Colonic mucosa (tissue), 4 donors: ENCODE results near the gene CBR4. TPM values are rescaled to one million over a fixed set of nuclear protein-coding genes. Genes with fewer than 3 reads are reported as not detected.
"Not testable (repeated sequence)": the region's sequence is repeated elsewhere in the genome, so short reads cannot be mapped to it uniquely, and the experiment has no call there.

Source experiments
- DNase-seq: peaks from one replicate; pipeline ENCODE4 v3.0.0-alpha.2; 2020
- H3K27ac ChIP-seq: fragments of 200-600 bp; one replicate; pipeline ENCODE4 v1.8.0; 2021
- H3K27me3 ChIP-seq: fragments of 200-600 bp; one replicate; pipeline ENCODE4 v1.8.0; 2021
- H3K36me3 ChIP-seq: fragments of 200-600 bp; one replicate; pipeline ENCODE4 v1.8.0; 2021
- H3K4me1 ChIP-seq: fragments of 200-600 bp; one replicate; pipeline ENCODE4 v1.8.0; 2021; ENCODE audit warnings: mild to moderate bottlenecking
- H3K4me3 ChIP-seq: fragments of 200-600 bp; one replicate; pipeline ENCODE4 v1.8.0; 2021
- H3K9ac ChIP-seq, 2 donors: one replicate each; pipeline ENCODE4 v1.7.0; 2013; ENCODE audit warnings: control low read depth in 2 of 2, low read depth in 2 of 2, low read length in 2 of 2
- H3K9me3 ChIP-seq: fragments of 200-600 bp; one replicate; pipeline ENCODE4 v1.8.0; 2021
- CTCF ChIP-seq: fragments of 200-600 bp; IDR thresholded peaks from one replicate; pipeline ENCODE4 v1.8.0; 2022; ENCODE audit warnings: antibody characterized with exemption, mild to moderate bottlenecking
- intact Hi-C: fragments of 100-400 bp; cut with DNase I; formaldehyde crosslinking; loops from one replicate; pipeline ENCODE4 v1.14.1; 2022
- total RNA-seq, 2 donors: library from RNA; stranded (reverse); fragmentation: NEBNext Ultra II Directional in 1 of 2; extraction: Animal tissue kit (Norgen Biotek cat#: 25700) in 1 of 2; gene quantifications; one replicate each; pipeline ENCODE4 v1.2.1, GENCODE V29; 2021
- donor health status: healthy.
- donor health status: DM: no; HTN: no; CAD: no.
- donor health status: DM: no; HTN: no; CAD: no.

Gene CBR4
- total RNA-seq, 2 donors from 2014 or later: 25.1 to 28.6 TPM

- Histone ChIP-seq H3K27ac (no peak overlapping the region), H3K4me1 (no peaks in the 10 kb centered on the region), H3K9ac (no peak overlapping the region)
Observed at GRCh38 chr4:168993714-168994510, 16.1 kb downstream of the CBR4 start.

GRCh38 chr4:168992952-168993482, 17.0 kb downstream of the CBR4 start:
- H3K4me3 ChIP-seq, H3K9me3 ChIP-seq, H3K9ac ChIP-seq, H3K36me3 ChIP-seq, intact Hi-C loops, H3K27me3 ChIP-seq, H3K27ac ChIP-seq, H3K4me1 ChIP-seq, DNase-seq: not testable (repeated sequence)

More at GRCh38 chr4:168993714-168994510, 16.1 kb downstream of the CBR4 start:
- TF ChIP-seq CTCF: no peak
- no peaks in the 10 kb centered on the region for H3K9me3 ChIP-seq
- DNase-seq: no peak
- intact Hi-C loops: no loop called here
- no peaks in the 10 kb centered on the region for H3K27me3 ChIP-seq
- H3K4me3 ChIP-seq: no peak overlapping the region
- H3K36me3 ChIP-seq: no peaks in the 10 kb centered on the region

- Histone ChIP-seq H3K9ac (no peak overlapping the region), H3K27me3 (no peaks in the 10 kb centered on the region), H3K4me3 (no peak overlapping the region), H3K27ac (no peak overlapping the region), H3K4me1 (no peaks in the 10 kb centered on the region), H3K9me3 (no peaks in the 10 kb centered on the region), H3K36me3 (no peaks in the 10 kb centered on the region)
- DNase-seq: no peak
- intact Hi-C loops: no loop called here
- TF ChIP-seq CTCF: no peak
Observed at GRCh38 chr4:168981942-168982341, 28.1 kb downstream of the CBR4 start.

GRCh38 chr4:168981460-168981859, 28.6 kb downstream of the CBR4 start:
- no peak for TF ChIP-seq CTCF
- H3K27ac ChIP-seq: no peak overlapping the region
- no peaks in the 10 kb centered on the region for H3K36me3 ChIP-seq
- no peak for DNase-seq
- H3K4me1 ChIP-seq: no peaks in the 10 kb centered on the region
- no peak overlapping the region for H3K4me3 ChIP-seq
- no peak overlapping the region for H3K9ac ChIP-seq
- H3K9me3 ChIP-seq: no peaks in the 10 kb centered on the region
- intact Hi-C loops: no loop called here
- no peaks in the 10 kb centered on the region for H3K27me3 ChIP-seq

- no peaks in the 10 kb centered on the region for H3K36me3 ChIP-seq
- no peak overlapping the region for H3K4me3 ChIP-seq
- no peaks in the 10 kb centered on the region for H3K4me1 ChIP-seq
- no peaks in the 10 kb centered on the region for H3K27me3 ChIP-seq
- H3K9ac ChIP-seq: no peak overlapping the region
- no peak for TF ChIP-seq CTCF
- intact Hi-C loops: no loop called here
- no peak for DNase-seq
- H3K27ac ChIP-seq: no peak overlapping the region
- no peaks in the 10 kb centered on the region for H3K9me3 ChIP-seq
Observed at GRCh38 chr4:168979338-168979737, 30.7 kb downstream of the CBR4 start.

- intact Hi-C loops: no loop called here
- Histone ChIP-seq H3K9me3 (no peaks in the 10 kb centered on the region), H3K4me3 (no peak overlapping the region), H3K9ac (no peak overlapping the region), H3K27ac (no peak overlapping the region), H3K27me3 (no peaks in the 10 kb centered on the region), H3K36me3 (no peaks in the 10 kb centered on the region), H3K4me1 (no peaks in the 10 kb centered on the region)
- no peak for TF ChIP-seq CTCF
- DNase-seq: no peak
Observed at GRCh38 chr4:168978001-168978700, 31.9 kb downstream of the CBR4 start.
